KOPT-K1 (cell line): Measurements from ENCODE around the gene RBPMS2.
A peak's percentile ranks its signal among the peaks of the same experiment; 100 is the strongest.

Experiments
- H3K27ac ChIP-seq: fragments of 200-600 bp; sonication (generic); 2 replicates; pipeline ENCODE4 v1.5.1; 2016; ENCODE audit warnings: antibody characterized with exemption, mild to moderate bottlenecking, low read depth, low read length; ENCODE audit not compliant: poor library complexity, severe bottlenecking
- H3K36me3 ChIP-seq: fragments of 200-600 bp; sonication (generic); 2 replicates; pipeline ENCODE4 v1.5.1; 2017; ENCODE audit warnings: antibody characterized with exemption, mild to moderate bottlenecking, low read length, moderate library complexity; ENCODE audit not compliant: insufficient read depth
- H3K9me3 ChIP-seq: fragments of 200-600 bp; sonication (generic); 2 replicates; pipeline ENCODE4 v1.5.1; 2017; ENCODE audit warnings: antibody characterized with exemption, low read length, mild to moderate bottlenecking; ENCODE audit not compliant: insufficient read depth, poor library complexity, severe bottlenecking

RBPMS2 gene

GRCh38 chr15:64702816-64703631 is 72.4 kb downstream of the RBPMS2 start:
- Histone ChIP-seq H3K36me3 (no peaks in the 10 kb centered on the region; the same call in 1 of the 2 replicates), H3K9me3 (no peaks in the 10 kb centered on the region), H3K27ac (peak overlapping the region; percentile 77)

GRCh38 chr15:64701482-64702184 is 73.8 kb downstream of the RBPMS2 start:
- no peaks in the 10 kb centered on the region for H3K9me3 ChIP-seq
- no peaks in the 10 kb centered on the region; the same call in 1 of the 2 replicates for H3K36me3 ChIP-seq
- H3K27ac ChIP-seq: peak overlapping the region; percentile 77

DNA sequence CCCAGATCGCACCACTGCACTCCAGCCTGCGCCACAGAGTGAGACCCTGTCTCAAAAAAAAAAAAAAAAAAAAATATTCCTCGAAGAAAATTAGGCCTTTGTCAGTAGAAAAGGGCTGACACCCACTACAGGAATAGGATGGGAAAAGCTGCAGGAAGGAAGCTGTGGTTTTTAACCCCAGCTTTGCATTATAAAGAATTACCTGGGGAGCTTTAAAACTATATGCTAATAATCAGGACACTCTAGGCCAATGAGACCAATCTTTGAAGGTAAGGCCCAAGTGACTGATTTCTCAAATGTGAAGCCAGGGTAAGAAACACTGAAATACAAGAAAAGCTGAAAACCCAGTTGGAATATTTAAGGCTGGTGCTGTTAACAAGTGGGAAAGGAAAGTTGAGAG is 74.3 kb downstream of the RBPMS2 start:
- H3K9me3 ChIP-seq: no peaks in the 10 kb centered on the region
- H3K27ac ChIP-seq: no peak overlapping the region
- H3K36me3 ChIP-seq: peaks cover 5% of the 10 kb centered on the region; the same call in 1 of the 2 replicates

- no peak overlapping the region for H3K27ac ChIP-seq
- H3K36me3 ChIP-seq: peaks cover 15% of the 10 kb centered on the region; the same call in 1 of the 2 replicates
- no peaks in the 10 kb centered on the region for H3K9me3 ChIP-seq
These were observed 75.5 kb downstream of the RBPMS2 start for GRCh38 chr15:64699751-64700388.

DNA sequence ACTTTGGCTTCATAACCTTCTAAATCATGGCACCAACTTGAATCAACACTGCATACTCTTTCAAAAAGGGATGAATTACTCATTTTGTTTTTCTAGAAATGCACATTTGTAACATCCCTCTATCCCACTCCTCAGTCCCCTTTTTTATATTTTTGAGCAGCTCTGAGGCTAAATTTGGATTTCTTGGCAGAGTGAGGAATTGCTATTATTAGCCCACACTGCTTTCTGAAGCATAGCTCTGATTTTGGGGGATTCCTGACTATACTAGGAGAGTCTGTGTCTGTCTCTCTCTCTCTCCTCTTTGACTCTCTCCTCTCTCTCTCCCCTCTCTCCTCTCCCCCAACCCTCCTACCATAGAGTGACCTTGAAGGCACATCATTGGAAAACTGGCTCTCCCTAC is 76.6 kb downstream of the RBPMS2 start:
- H3K27ac ChIP-seq: no peak overlapping the region
- peaks cover 25% of the 10 kb centered on the region; the same call in 1 of the 2 replicates for H3K36me3 ChIP-seq
- no peaks in the 10 kb centered on the region for H3K9me3 ChIP-seq

- peaks cover 34% of the 10 kb centered on the region; the same call in 1 of the 2 replicates for H3K36me3 ChIP-seq
- H3K27ac ChIP-seq: no peak overlapping the region
These were observed 77.4 kb downstream of the RBPMS2 start for GRCh38 chr15:64697911-64698369.

DNA sequence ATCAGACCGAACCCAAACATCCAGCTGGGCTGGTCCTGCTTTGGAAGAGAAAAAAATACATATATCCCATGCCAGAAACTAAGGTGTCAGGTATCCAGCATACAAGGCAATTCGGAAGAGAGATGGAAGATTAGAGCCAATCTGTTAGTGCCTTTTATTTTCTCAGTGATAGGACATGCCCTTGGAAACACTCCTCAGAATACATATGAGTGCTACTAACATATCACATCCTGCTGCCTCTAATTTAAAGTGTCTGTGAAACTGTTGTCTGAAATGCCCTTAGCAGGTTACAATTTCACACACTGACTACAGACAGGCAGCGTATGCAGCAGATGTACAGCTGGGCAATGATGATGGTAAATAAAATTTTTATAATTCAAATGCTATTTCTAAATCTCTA is 78.9 kb downstream of the RBPMS2 start:
- H3K36me3 ChIP-seq: peaks cover 44% of the 10 kb centered on the region
- no peak overlapping the region for H3K27ac ChIP-seq

More at GRCh38 chr15:64697911-64698369, 77.4 kb downstream of the RBPMS2 start:
- no peaks in the 10 kb centered on the region for H3K9me3 ChIP-seq

DNA sequence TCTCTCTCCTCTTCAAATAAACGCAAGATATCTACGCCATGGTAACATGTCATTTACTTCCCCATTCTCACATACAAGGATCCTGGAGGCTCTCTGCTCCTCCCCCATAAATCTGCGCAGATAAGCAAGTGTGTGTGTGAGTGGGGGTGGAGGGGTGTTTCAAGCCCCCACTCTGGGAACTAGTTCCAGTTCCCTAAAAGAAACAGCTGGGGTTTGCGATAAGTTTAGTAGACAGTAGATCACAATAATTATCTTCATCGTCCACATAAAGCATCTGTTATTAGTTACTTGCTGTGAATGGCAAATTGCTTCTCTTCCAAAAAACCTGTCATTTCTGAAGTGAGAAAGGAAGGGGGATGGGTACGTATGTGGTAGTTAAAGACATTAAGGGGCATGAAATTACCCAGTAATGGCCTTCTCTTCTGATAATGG is 79.8 kb downstream of the RBPMS2 start:
- no peaks in the 10 kb centered on the region for H3K9me3 ChIP-seq
- peaks cover 52% of the 10 kb centered on the region for H3K36me3 ChIP-seq
- no peak overlapping the region for H3K27ac ChIP-seq

More for the DNA sequence above, 78.9 kb downstream of the RBPMS2 start:
- no peaks in the 10 kb centered on the region for H3K9me3 ChIP-seq

DNA sequence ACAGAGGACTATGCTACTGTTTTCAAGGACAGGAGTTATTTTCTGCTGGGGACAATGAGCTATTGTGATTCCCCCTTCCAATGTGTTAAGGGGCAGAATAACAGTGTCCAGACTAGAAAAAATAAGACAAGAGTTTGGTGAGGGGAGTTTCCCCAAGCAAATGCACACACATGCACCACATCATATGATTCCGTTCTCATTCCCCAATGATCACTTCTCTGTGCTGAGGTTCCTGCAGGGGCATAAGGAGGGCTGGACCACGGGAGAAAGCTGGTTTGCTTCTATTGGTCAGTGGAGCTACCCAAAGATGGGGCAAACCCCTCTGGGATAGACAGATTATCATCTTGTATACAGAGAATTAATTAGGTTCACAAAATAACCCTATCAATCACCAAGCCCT is 80.6 kb downstream of the RBPMS2 start:
- no peaks in the 10 kb centered on the region for H3K9me3 ChIP-seq
- H3K36me3 ChIP-seq: peaks cover 60% of the 10 kb centered on the region
- H3K27ac ChIP-seq: no peak overlapping the region

DNA sequence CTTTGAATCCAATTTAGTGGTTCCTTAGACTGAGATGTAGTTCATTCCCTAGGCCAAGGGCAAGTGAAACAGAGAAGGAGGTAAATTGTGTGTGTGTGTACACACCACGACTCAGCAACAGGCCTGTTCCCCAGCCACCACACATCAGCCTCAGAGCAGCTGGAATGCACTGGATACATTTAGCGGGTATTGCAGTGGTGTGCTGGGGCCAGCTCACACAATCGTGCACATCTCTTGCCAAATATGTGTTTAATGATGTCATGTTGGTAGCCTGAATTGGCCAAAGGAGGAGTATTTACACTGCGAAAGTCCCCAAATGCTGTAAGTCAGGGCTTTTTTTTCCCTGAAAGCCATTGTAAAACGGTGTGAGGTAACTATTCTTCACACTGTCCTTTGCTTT is 82.3 kb downstream of the RBPMS2 start:
- H3K27ac ChIP-seq: no peak overlapping the region
- H3K9me3 ChIP-seq: no peaks in the 10 kb centered on the region
- peaks cover 77% of the 10 kb centered on the region for H3K36me3 ChIP-seq

DNA sequence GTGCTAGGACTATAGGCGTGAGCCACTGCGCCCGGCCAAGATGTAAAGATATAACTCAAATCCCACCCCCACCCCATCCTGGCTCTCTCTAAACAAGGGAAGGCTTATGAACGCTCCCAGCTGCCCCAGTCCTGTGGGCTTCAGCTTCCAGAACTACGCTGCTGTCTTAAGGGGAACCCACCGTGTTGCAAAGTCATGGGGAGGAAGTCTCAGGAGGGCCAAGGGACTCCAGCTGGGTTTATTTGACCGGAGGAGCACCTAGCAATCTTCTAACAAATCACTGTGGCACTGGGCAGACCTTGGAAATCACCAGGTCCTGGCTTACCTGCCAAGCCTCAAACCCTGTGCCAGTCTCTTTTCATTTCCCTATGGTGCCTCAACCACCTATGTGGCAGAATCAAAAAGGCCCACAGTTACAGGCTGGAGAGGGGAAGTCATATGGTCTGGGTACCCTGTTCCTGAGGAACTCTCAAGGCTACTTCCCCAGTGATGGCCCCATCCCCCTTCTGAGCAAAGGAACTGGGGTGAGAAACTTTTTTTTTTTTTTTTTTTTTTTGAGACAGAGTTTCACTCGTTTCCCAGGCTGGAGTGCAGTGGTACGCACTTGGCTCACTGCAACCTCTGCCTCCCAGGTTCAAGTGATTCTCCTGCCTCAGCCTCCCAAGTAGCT is 83.4 kb downstream of the RBPMS2 start:
- Histone ChIP-seq H3K9me3 (no peaks in the 10 kb centered on the region), H3K36me3 (peaks cover 88% of the 10 kb centered on the region)

DNA sequence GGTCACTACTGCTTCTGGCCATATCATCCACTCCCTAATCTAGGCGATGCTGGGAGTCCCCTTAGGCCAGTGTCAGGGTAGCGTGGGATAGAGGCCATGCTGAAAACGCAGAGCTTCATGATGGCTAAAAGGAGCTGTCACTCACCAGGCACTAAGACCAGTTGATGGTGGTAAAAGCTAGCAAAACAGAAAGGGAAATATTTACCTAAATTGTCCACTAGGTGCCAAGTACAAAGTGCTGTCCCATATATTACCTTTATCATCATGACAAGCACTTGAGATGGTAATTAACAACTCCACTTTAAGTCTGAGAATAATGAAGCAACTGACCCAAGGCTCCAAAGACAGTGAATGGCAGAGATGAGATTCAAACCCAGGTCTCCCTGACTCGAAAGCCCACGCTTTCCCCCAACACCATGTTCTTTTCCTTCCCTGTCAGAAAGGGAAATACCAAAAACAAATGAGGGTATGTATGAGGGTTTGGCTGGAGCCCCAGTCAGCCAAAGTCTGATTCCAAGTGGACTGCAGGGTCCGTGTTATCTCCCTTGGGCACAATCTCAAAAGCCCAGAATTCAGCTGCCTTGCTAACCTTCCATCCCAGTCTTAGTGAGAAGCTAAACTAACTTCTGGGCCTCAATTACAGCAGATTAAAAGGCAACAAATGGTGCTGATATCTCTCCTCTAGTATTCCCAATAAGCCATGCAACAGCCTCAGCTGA is 84.7 kb downstream of the RBPMS2 start:
- peaks cover 93% of the 10 kb centered on the region for H3K36me3 ChIP-seq
- no peak overlapping the region for H3K27ac ChIP-seq
- H3K9me3 ChIP-seq: no peaks in the 10 kb centered on the region

More for the DNA sequence above, 83.4 kb downstream of the RBPMS2 start:
- H3K27ac ChIP-seq: no peak overlapping the region

DNA sequence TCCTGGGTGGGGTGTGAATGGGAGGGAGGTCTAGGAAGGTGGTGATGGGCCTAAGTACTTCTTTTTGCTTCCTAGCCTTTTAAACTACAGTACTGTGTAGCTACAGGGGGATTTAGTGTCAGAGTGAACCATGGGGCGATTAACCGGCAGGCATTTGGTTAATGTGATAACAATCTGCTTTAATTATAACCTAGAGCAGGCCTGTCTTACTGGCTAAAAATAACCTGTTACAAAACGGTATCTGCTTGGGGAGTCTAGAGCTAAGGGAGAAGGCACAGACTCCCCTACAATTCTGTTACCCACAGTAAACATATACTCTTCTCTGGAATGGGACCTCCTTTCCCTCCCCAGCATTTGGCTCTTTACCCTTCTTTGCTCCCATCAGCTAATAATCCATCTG is 85.4 kb downstream of the RBPMS2 start:
- Histone ChIP-seq H3K36me3 (peaks cover 93% of the 10 kb centered on the region), H3K27ac (no peak overlapping the region), H3K9me3 (no peaks in the 10 kb centered on the region)
